HepG2 (cell line): ENCODE data around the gene CFAP97. TPM values are rescaled to one million over a fixed set of nuclear protein-coding genes. Genes with fewer than 3 reads are reported as not detected.

Source experiments
- BCL6 ChIP-seq: IDR thresholded peaks from 2 replicates; pipeline ENCODE4 v1.6.1; 2016; ENCODE audit warnings: missing genetic modification reagents, missing compliant biosample characterization
- SMAD1 ChIP-seq: sonication (generic); formaldehyde crosslinking; IDR thresholded peaks from 2 replicates; pipeline ENCODE4 v1.4.0; 2020; ENCODE audit warnings: missing genetic modification reagents, low read depth, mild to moderate bottlenecking, borderline replicate concordance
- ZMYM4 ChIP-seq: sonication (generic); formaldehyde crosslinking; IDR thresholded peaks from 2 replicates; pipeline ENCODE4 v1.8.1; 2023; ENCODE audit warnings: mild to moderate bottlenecking, missing genetic modification reagents
- ZNF552 ChIP-seq: sonication (generic); formaldehyde crosslinking; IDR thresholded peaks from 2 replicates; pipeline ENCODE4 v1.9.0; 2022; ENCODE audit warnings: missing genetic modification reagents, mild to moderate bottlenecking, borderline replicate concordance
- polyA plus RNA-seq, 8 experiments: library from polyadenylated mRNA; depleted of rRNA in 3 of 8; stranded (reverse) in 7 of 8; unstranded in 1 of 8; fragments of >200 nt; fragmentation: Illumina TruSeq in 4 of 8; extraction: Trizol in 4 of 8; gene quantifications; 2 replicates each; pipeline versions ENCODE4 v1.2.1 to v1.2.3, GENCODE V29; 2011 to 2016; ENCODE audit warnings: low read depth in 4 of 8, missing spikeins in 1 of 8, mixed read lengths in 1 of 8; ENCODE audit not compliant: insufficient read depth in 1 of 8
- total RNA-seq, 5 experiments: library from RNA; depleted of rRNA; stranded (reverse); fragments of >200 nt; fragmentation: Illumina TruSeq; extraction: Trizol; gene quantifications; 2 replicates each; pipeline ENCODE4 v1.2.3, GENCODE V29; 2016; ENCODE audit warnings: low read depth in 1 of 5
- TF ChIP-seq, protein P1 (sequence below): sonication (generic); formaldehyde crosslinking; IDR thresholded peaks from one replicate; pipeline ENCODE4 v1.5.1; 2020; ENCODE audit warnings: mild to moderate bottlenecking, missing genetic modification reagents; ENCODE audit errors: not compliant biosample characterization
- TF ChIP-seq, protein P2 (sequence below): sonication (generic); formaldehyde crosslinking; IDR thresholded peaks from 2 replicates; pipeline ENCODE4 v1.4.0; 2020; ENCODE audit warnings: missing genetic modification reagents, borderline replicate concordance
- TF ChIP-seq, protein P3 (sequence below): sonication (generic); formaldehyde crosslinking; IDR thresholded peaks from 2 replicates; pipeline ENCODE4 v1.5.0; 2020; ENCODE audit warnings: mild to moderate bottlenecking, missing genetic modification reagents
- TF ChIP-seq, protein P4 (sequence below): sonication (generic); formaldehyde crosslinking; IDR thresholded peaks from 2 replicates; pipeline ENCODE4 v1.4.0; 2020; ENCODE audit warnings: mild to moderate bottlenecking, missing genetic modification reagents

CFAP97 gene
- total and polyA plus RNA-seq, 2 of the 13 experiments (the other 11 are each of a cell fraction or from before 2014, with no cell fraction given): 32.1 to 44.4 TPM

DNA sequence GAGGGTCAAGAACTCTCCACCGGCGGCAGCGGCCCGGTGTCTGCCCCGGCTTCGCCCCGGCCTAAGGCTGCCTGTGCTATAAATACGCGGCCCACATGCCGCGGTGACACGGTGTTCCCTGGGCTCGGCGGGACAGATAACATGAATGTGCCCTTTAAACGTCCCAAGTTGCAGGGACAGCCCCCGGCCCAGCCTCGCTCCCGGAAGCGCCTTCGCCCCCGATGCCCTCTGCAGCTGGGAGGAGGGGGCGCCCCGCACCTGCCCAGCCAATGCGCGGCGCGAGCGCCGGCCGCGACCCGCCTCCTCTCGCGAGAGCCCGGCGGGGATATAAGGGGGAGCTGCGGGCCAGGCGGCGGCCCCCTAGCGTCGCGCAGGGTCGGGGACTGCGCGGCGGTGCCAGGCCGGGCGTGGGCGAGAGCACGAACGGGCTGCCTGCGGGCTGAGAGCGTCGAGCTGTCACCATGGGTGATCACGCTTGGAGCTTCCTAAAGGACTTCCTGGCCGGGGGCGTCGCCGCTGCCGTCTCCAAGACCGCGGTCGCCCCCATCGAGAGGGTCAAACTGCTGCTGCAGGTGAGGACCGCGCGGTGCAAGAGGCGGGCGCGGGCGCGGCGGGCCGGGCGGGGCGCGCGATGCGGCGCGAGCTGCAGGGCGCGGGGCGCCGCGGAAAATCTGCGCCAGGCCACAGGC lies 60.7 kb downstream of the CFAP97 start, which contains the start of gene SLC25A4 (continued):
- TF ChIP-seq, protein P1, sequence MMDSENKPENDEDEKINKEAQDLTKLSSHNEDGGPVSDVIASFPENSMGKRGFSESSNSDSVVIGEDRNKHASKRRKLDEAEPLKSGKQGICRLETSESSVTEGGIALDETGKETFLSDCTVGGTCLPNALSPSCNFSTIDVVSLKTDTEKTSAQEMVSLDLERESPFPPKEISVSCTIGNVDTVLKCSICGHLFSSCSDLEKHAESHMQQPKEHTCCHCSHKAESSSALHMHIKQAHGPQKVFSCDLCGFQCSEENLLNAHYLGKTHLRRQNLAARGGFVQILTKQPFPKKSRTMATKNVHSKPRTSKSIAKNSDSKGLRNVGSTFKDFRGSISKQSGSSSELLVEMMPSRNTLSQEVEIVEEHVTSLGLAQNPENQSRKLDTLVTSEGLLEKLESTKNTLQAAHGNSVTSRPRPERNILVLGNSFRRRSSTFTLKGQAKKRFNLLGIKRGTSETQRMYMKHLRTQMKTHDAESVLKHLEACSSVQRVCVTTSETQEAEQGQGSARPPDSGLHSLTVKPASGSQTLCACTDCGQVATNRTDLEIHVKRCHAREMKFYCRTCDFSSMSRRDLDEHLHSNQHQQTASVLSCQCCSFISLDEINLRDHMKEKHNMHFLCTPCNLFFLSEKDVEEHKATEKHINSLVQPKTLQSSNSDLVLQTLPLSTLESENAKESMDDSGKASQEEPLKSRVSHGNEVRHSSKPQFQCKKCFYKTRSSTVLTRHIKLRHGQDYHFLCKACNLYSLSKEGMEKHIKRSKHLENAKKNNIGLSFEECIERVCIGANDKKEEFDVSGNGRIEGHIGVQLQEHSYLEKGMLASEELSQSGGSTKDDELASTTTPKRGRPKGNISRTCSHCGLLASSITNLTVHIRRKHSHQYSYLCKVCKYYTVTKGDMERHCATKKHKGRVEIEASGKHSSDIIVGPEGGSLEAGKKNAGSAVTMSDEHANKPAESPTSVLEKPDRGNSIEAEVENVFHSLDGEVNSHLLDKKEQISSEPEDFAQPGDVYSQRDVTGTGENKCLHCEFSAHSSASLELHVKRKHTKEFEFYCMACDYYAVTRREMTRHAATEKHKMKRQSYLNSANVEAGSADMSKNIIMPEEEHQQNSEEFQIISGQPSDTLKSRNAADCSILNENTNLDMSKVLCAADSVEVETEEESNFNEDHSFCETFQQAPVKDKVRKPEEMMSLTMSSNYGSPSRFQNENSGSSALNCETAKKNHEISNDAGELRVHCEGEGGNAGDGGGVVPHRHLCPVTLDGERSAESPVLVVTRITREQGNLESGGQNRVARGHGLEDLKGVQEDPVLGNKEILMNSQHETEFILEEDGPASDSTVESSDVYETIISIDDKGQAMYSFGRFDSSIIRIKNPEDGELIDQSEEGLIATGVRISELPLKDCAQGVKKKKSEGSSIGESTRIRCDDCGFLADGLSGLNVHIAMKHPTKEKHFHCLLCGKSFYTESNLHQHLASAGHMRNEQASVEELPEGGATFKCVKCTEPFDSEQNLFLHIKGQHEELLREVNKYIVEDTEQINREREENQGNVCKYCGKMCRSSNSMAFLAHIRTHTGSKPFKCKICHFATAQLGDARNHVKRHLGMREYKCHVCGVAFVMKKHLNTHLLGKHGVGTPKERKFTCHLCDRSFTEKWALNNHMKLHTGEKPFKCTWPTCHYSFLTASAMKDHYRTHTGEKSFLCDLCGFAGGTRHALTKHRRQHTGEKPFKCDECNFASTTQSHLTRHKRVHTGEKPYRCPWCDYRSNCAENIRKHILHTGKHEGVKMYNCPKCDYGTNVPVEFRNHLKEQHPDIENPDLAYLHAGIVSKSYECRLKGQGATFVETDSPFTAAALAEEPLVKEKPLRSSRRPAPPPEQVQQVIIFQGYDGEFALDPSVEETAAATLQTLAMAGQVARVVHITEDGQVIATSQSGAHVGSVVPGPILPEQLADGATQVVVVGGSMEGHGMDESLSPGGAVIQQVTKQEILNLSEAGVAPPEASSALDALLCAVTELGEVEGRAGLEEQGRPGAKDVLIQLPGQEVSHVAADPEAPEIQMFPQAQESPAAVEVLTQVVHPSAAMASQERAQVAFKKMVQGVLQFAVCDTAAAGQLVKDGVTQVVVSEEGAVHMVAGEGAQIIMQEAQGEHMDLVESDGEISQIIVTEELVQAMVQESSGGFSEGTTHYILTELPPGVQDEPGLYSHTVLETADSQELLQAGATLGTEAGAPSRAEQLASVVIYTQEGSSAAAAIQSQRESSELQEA (CRISPR knock-in tag): peak; percentile 57
- TF ChIP-seq, protein P2, sequence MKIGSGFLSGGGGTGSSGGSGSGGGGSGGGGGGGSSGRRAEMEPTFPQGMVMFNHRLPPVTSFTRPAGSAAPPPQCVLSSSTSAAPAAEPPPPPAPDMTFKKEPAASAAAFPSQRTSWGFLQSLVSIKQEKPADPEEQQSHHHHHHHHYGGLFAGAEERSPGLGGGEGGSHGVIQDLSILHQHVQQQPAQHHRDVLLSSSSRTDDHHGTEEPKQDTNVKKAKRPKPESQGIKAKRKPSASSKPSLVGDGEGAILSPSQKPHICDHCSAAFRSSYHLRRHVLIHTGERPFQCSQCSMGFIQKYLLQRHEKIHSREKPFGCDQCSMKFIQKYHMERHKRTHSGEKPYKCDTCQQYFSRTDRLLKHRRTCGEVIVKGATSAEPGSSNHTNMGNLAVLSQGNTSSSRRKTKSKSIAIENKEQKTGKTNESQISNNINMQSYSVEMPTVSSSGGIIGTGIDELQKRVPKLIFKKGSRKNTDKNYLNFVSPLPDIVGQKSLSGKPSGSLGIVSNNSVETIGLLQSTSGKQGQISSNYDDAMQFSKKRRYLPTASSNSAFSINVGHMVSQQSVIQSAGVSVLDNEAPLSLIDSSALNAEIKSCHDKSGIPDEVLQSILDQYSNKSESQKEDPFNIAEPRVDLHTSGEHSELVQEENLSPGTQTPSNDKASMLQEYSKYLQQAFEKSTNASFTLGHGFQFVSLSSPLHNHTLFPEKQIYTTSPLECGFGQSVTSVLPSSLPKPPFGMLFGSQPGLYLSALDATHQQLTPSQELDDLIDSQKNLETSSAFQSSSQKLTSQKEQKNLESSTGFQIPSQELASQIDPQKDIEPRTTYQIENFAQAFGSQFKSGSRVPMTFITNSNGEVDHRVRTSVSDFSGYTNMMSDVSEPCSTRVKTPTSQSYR: peak; percentile 69; the same call in 1 of the 2 replicates
- TF ChIP-seq, protein P3, sequence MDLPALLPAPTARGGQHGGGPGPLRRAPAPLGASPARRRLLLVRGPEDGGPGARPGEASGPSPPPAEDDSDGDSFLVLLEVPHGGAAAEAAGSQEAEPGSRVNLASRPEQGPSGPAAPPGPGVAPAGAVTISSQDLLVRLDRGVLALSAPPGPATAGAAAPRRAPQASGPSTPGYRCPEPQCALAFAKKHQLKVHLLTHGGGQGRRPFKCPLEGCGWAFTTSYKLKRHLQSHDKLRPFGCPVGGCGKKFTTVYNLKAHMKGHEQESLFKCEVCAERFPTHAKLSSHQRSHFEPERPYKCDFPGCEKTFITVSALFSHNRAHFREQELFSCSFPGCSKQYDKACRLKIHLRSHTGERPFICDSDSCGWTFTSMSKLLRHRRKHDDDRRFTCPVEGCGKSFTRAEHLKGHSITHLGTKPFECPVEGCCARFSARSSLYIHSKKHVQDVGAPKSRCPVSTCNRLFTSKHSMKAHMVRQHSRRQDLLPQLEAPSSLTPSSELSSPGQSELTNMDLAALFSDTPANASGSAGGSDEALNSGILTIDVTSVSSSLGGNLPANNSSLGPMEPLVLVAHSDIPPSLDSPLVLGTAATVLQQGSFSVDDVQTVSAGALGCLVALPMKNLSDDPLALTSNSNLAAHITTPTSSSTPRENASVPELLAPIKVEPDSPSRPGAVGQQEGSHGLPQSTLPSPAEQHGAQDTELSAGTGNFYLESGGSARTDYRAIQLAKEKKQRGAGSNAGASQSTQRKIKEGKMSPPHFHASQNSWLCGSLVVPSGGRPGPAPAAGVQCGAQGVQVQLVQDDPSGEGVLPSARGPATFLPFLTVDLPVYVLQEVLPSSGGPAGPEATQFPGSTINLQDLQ (CRISPR knock-in tag): 0 out of 2 replicates have a peak, but pooled peaks have one; percentile 40
- TF ChIP-seq ZNF552 (CRISPR knock-in tag) (peak; percentile 76; the same call in 1 of the 2 replicates), ZMYM4 (CRISPR knock-in tag) (peak; percentile 100), BCL6 (CRISPR knock-in tag) (0 out of 2 replicates have a peak, but pooled peaks have one; percentile 12), SMAD1 (peak; percentile 45; the same call in 1 of the 2 replicates)
- TF ChIP-seq, protein P4, sequence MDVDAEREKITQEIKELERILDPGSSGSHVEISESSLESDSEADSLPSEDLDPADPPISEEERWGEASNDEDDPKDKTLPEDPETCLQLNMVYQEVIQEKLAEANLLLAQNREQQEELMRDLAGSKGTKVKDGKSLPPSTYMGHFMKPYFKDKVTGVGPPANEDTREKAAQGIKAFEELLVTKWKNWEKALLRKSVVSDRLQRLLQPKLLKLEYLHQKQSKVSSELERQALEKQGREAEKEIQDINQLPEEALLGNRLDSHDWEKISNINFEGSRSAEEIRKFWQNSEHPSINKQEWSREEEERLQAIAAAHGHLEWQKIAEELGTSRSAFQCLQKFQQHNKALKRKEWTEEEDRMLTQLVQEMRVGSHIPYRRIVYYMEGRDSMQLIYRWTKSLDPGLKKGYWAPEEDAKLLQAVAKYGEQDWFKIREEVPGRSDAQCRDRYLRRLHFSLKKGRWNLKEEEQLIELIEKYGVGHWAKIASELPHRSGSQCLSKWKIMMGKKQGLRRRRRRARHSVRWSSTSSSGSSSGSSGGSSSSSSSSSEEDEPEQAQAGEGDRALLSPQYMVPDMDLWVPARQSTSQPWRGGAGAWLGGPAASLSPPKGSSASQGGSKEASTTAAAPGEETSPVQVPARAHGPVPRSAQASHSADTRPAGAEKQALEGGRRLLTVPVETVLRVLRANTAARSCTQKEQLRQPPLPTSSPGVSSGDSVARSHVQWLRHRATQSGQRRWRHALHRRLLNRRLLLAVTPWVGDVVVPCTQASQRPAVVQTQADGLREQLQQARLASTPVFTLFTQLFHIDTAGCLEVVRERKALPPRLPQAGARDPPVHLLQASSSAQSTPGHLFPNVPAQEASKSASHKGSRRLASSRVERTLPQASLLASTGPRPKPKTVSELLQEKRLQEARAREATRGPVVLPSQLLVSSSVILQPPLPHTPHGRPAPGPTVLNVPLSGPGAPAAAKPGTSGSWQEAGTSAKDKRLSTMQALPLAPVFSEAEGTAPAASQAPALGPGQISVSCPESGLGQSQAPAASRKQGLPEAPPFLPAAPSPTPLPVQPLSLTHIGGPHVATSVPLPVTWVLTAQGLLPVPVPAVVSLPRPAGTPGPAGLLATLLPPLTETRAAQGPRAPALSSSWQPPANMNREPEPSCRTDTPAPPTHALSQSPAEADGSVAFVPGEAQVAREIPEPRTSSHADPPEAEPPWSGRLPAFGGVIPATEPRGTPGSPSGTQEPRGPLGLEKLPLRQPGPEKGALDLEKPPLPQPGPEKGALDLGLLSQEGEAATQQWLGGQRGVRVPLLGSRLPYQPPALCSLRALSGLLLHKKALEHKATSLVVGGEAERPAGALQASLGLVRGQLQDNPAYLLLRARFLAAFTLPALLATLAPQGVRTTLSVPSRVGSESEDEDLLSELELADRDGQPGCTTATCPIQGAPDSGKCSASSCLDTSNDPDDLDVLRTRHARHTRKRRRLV (CRISPR knock-in tag): no peak
